SK-N-MC (cell line): ENCODE data around the gene TMOD2.

Source experiments
- EZH2 ChIP-seq: fragments of 200-600 bp; sonication (generic); IDR thresholded peaks from one replicate; pipeline ENCODE4 v1.6.1; 2017; ENCODE audit warnings: antibody characterized with exemption
- FOXP2 ChIP-seq: optimal IDR thresholded peaks from 2 replicates; pipeline ENCODE3; 2011; ENCODE audit warnings: mild to moderate bottlenecking, moderate library complexity; ENCODE audit not compliant: insufficient read depth; ENCODE audit errors: extremely low read length, control extremely low read depth
- POLR2AphosphoS5 ChIP-seq: IDR thresholded peaks from 2 replicates; pipeline ENCODE4 v1.6.1; 2012; ENCODE audit warnings: mild to moderate bottlenecking, low read depth, low read length, borderline replicate concordance

DNA sequence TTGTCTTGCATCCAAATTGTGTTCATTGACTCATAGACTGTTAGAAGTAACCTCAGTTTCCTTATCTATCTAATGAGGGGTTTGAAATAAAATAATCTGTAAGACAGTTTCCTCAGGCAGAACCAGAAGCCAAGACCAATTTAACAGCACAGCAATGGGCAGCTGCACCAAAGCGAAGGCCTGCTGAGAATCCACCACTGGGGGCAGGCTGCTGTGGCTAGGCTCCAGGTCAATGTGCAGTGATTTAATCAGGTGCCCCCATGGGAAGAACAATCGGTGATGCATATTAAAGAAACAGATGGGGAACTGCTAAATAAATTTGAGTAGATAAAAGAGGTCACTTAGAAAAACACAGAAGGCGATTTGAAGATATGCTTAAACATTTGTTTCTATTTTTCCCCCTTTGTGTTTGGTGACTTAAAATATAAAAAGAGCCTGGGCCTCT is 50.0 kb downstream of the TMOD2 start:
- TF ChIP-seq EZH2 (no peak), POLR2AphosphoS5 (no peak), FOXP2 (no peak)
